ENCODE results near the gene IL10RB. TPM values are rescaled to one million over a fixed set of nuclear protein-coding genes. Genes with fewer than 3 reads are reported as not detected.

The IL10RB gene
- total and polyA plus RNA-seq, 2 donors (not counting 1 experiment from before 2014, with no cell fraction given): 29.3 to 32.5 TPM

DNA sequence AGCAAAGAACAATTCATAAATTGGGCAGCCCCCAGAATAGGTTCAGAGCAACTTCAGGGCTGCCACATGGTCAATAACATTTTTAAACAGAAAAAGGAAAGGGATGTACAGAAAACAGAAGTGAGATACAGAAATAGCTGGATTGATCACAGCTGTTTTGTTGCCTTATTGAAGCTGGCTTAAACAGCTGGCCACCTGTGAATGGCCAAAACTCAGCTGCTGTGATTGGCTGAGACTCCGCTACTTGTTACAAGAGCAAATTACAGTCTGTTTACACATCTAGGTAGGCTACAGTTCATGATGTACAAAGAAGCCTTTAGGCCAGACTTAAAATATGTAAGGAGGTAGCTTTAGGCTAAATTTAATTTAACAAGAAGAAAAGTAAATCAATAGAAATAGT is 47.0 kb downstream of the IL10RB start:
- ChIA-PET POLR2A (interaction anchor here (0.9 to 2.0 kb wide), 2 partner anchors 12 to 13 kb away, joined by 3 to 4 read pairs; partner anchors contain the start of gene IFNAR1), CTCF (interaction anchor here (0.8 to 1.3 kb wide), 3 partner anchors 14 to 116 kb away, joined by 3 to 7 read pairs (median 3); no protein-coding TSS in a partner anchor)
- no peaks in the 10 kb centered on the region for H3K36me3 ChIP-seq (replicated peaks in 1 of 2; ENCODE audit: control extremely low read depth in 1 of 2, control insufficient read depth in 1 of 2, extremely low read depth in 1 of 2, insufficient read depth in 2 of 2, low read length in 1 of 2)
- no peak overlapping the region for H2AFZ ChIP-seq (ENCODE audit: insufficient read depth, low read depth, low read length, poor library complexity, severe bottlenecking)
- Mint-ChIP-seq H3K27me3 (no peaks in the 10 kb centered on the region), H3K4me1 (peaks cover 30% of the 10 kb centered on the region), H3K9me3 (ENCODE audit: insufficient read depth) (no peaks in the 10 kb centered on the region), H3K27ac (no peak overlapping the region), H3K4me3 (no peak overlapping the region)
- H3K9ac ChIP-seq (ENCODE audit: low read length): no peak overlapping the region
- H3K27me3 ChIP-seq (replicated peaks in 1 of 4; ENCODE audit: control extremely low read depth in 1 of 4, control insufficient read depth in 3 of 4, insufficient read depth in 4 of 4, low read length in 3 of 4): no peaks in the 10 kb centered on the region
- H3K79me2 ChIP-seq (ENCODE audit: control insufficient read depth, insufficient read depth, low read length): no peaks in the 10 kb centered on the region
- intact Hi-C loops (cut with micrococcal nuclease): no loop called here
- WGBS (ENCODE audit: insufficient coverage): no CpG with 5 or more reads among the region's 1 CpG
- TF ChIP-seq EZH2 (IDR thresholded peaks at IDR 0.05; ENCODE audit: borderline replicate concordance, insufficient read depth, low read depth, low read length, poor library complexity, severe bottlenecking): no peak
- no peak for TF ChIP-seq CTCF (IDR thresholded peaks at IDR 0.05)
- H4K20me1 ChIP-seq (ENCODE audit: control insufficient read depth, insufficient read depth, low read length, poor library complexity, severe bottlenecking): no peaks in the 10 kb centered on the region
- no peak for ATAC-seq (ENCODE audit: low read depth)
- peaks cover 17 to 22% of the 10 kb centered on the region in 2 donors for H3K4me1 ChIP-seq (ENCODE audit: control insufficient read depth in 2 of 2, insufficient read depth in 2 of 2, low read length in 2 of 2)
- H3K4me3 ChIP-seq (ENCODE audit: control extremely low read depth in 1 of 5, extremely low read depth in 1 of 5, insufficient read depth in 1 of 5, low read depth in 2 of 5, low read length in 4 of 5): no peak overlapping the region
- no peak for DNase-seq
- no peak overlapping the region for H3K4me2 ChIP-seq (replicated peaks; ENCODE audit: low read depth, low read length, poor library complexity, severe bottlenecking)
- peaks cover 0 to 2% (median 0%) of the 10 kb centered on the region in 3 donors for H3K9me3 ChIP-seq (ENCODE audit: control extremely low read depth in 1 of 3, control insufficient read depth in 2 of 3, insufficient read depth in 1 of 3, low read length in 2 of 3)
- no peak overlapping the region for H3K27ac ChIP-seq (ENCODE audit: low read length in 2 of 2)

GRCh38 chr21:33313611-33314010 is 47.4 kb downstream of the IL10RB start:
- Histone ChIP-seq H3K4me3 (ENCODE audit: control extremely low read depth in 1 of 5, extremely low read depth in 1 of 5, insufficient read depth in 1 of 5, low read depth in 2 of 5, low read length in 4 of 5) (no peak overlapping the region), H3K79me2 (ENCODE audit: control insufficient read depth, insufficient read depth, low read length) (no peaks in the 10 kb centered on the region), H3K27me3 (replicated peaks in 1 of 4; ENCODE audit: control extremely low read depth in 1 of 4, control insufficient read depth in 3 of 4, insufficient read depth in 4 of 4, low read length in 3 of 4) (no peaks in the 10 kb centered on the region), H3K9ac (ENCODE audit: low read length) (no peak overlapping the region), H3K9me3 (ENCODE audit: control extremely low read depth in 1 of 3, control insufficient read depth in 2 of 3, insufficient read depth in 1 of 3, low read length in 2 of 3) (peaks cover 0 to 2% (median 0%) of the 10 kb centered on the region in 3 donors), H3K4me1 (ENCODE audit: control insufficient read depth in 2 of 2, insufficient read depth in 2 of 2, low read length in 2 of 2) (peaks cover 14 to 18% of the 10 kb centered on the region in 2 donors), H3K27ac (ENCODE audit: low read length in 2 of 2) (no peak overlapping the region), H3K4me2 (replicated peaks; ENCODE audit: low read depth, low read length, poor library complexity, severe bottlenecking) (no peak overlapping the region), H2AFZ (ENCODE audit: insufficient read depth, low read depth, low read length, poor library complexity, severe bottlenecking) (no peak overlapping the region), H3K36me3 (replicated peaks in 1 of 2; ENCODE audit: control extremely low read depth in 1 of 2, control insufficient read depth in 1 of 2, extremely low read depth in 1 of 2, insufficient read depth in 2 of 2, low read length in 1 of 2) (no peaks in the 10 kb centered on the region), H4K20me1 (ENCODE audit: control insufficient read depth, insufficient read depth, low read length, poor library complexity, severe bottlenecking) (no peaks in the 10 kb centered on the region)
- no peaks in the 10 kb centered on the region for H3K9me3 Mint-ChIP-seq (ENCODE audit: insufficient read depth)
- peaks cover 27% of the 10 kb centered on the region for H3K4me1 Mint-ChIP-seq
- CTCF ChIA-PET: interaction anchor here (0.8 to 1.5 kb wide), 4 partner anchors 14 to 116 kb away, joined by 3 to 7 read pairs (median 4); no protein-coding TSS in a partner anchor
- no peak overlapping the region for H3K4me3 Mint-ChIP-seq
- intact Hi-C loops (cut with micrococcal nuclease): no loop called here
- no peak for ATAC-seq (ENCODE audit: low read depth)
- DNase-seq: no peak
- no peak for TF ChIP-seq CTCF (IDR thresholded peaks at IDR 0.05)
- no peak for TF ChIP-seq EZH2 (IDR thresholded peaks at IDR 0.05; ENCODE audit: borderline replicate concordance, insufficient read depth, low read depth, low read length, poor library complexity, severe bottlenecking)
- no peak overlapping the region for H3K27ac Mint-ChIP-seq
- WGBS (ENCODE audit: insufficient coverage): no CpG with 5 or more reads among the region's 4 CpGs
- H3K27me3 Mint-ChIP-seq: no peaks in the 10 kb centered on the region
- POLR2A ChIA-PET: interaction anchor here (0.5 to 2.0 kb wide), 3 partner anchors 11 to 123 kb away, joined by 3 to 5 read pairs (median 4); partner anchors contain the start of gene IFNAR1
